Central memory CD4-positive, alpha-beta T cell (primary cell): ENCODE results near the gene TOMM22.

Source experiments
- DNase-seq: peaks from one replicate; pipeline ENCODE4 v3.0.0; 2022

Gene TOMM22

DNA sequence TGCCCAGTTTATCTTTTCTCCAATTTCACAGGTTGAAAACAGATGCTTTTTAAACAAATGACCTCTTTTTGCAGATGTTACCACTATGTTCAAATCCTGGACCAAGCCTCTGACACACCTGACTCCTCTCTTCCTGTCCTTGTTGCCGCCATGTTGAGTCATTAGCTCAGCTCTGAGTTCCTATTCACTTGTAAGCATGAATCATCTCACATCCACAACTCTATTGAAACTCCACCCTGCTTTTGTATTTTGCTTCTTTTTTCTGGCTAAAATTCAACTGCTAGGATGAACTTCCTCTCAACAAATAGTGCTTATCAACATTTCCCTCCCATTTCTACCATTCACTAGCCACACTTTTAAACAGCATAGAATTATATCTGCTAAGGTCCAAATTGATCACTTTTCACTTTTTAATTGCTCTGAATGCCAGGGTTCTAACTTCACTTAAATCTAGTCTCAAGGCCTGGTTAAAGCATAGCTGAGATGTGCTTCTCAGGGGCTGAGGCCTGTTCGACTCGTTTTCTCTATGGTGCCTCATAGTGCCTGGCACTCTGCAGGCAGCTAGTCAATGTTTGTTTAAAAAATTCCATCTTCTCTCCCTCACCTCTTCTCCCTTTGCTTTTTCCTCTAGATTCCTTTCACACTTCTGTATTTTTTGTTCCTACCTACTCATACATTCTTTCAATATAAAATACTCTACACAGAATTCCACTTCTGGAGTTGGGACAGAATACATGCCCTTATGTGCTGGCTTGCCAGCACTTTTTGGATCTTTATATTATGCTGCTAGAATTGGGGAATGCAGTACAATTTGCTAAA, 15.1 kb downstream of the TOMM22 start:
- peak; percentile 15 for DNase-seq

DNA sequence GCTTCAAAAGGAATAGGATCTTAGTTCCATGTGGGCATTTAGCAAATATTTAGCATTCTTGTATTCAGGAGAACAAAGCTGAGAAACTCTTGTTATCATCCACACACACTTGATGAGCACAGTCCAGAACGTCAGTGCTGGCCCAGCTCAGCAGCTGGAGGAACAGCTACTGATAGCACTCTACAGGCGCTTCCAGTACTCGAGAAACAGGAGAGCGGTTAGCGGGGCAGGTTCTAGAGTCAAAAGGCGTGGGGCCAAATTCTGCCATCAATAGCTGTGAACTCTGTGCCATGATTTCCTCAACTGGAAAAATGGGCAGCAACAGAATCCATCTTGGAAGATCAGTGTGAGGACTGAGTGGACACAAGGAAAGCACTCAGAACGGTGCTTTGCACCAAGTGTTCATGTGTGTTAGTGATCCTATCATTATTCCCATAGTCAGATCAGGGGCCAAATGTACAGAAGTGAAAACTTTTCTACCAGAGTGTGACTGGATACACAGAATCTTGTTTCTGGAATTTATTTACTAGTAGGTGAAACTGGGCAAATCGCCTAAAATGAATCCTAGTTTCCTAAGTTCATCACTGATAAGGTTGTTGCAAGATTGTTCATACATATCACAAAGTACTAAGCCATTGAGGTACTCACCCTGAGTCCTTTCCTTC, 15.8 kb downstream of the TOMM22 start:
- no peak for DNase-seq

- DNase-seq = no peak
These were observed 16.8 kb downstream of the TOMM22 start for GRCh38 chr22:38698407-38699094.

GRCh38 chr22:38699143-38699542, 17.4 kb downstream of the TOMM22 start:
- no peak for DNase-seq

- DNase-seq = no peak
These were observed 18.0 kb downstream of the TOMM22 start for GRCh38 chr22:38699784-38700183.

DNA sequence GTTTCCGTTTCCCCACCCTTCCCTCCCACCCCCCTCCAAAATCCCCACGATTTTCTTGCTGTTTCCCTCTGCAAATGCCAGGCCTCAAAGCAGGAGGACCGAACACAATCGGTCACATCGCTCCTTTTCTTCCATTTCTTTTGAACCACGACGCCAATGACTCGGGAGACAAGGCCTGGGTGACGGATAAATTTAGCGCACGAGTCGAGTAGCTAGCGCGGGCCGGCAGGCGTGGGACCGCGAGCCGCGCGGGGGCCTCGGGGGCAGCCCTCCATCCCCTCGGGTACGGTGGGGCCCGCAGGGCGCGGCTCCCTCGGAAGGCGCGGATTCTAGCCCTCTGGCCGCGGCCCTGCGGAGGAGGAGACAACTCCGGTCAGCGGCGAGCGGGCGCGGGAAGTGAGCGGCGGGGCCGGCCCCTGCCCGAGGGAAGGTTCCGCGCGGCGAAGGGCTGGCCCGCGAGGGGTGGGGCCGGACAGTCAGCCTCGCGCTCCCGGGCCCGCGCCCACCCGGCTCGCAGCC, 18.6 kb downstream of the TOMM22 start:
- DNase-seq = no peak

DNA sequence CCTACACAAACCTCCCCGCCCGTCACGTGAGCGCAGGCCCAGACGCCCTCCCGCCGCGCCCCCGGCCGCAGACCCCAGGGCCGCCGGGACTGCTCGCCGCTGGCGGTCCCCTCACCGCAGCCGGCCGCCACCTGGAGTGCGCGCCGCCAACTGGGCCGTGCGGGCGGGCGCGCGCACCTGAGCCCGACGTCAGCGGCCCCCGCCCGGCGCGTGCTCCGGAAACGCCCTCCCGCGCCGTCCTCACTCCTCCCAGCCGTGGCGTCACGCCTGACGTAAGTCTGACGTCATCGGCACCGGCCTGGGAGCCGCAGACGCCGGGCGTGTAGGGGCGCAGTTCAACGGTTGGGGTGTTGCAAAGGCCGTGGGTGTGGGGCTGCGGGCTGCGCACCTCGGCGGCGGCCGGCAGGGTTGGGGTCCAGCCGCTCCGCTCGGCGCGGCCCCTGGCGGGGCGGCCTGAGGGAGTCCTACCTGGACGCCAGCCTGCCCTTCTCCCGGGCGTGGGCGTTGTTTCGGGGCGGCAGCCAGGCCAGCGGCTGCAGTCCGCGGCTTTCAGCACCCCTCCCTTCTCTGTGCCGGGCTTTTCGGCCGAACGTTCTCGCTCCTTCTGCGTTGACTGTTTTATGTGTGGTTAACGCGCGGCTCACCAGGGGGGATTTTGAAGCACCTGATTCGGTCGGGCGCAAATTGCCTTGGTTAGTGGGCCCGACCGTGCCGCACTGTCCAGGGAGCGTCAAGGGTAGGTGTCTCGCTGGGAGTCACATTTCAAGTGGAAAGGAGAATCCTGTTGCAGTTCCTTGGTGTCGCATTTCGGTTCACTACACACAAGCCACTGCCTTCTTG, 19.3 kb downstream of the TOMM22 start, which contains the start of gene JOSD1:
Gene JOSD1, minus strand, starts transcription at position 155 of the 840 bp plus-strand sequence. CDS start 956 bp downstream, outside the sequence.
- peak; percentile 99 for DNase-seq

- DNase-seq = no peak
These were observed 23.0 kb downstream of the TOMM22 start for GRCh38 chr22:38704654-38705234.

DNA sequence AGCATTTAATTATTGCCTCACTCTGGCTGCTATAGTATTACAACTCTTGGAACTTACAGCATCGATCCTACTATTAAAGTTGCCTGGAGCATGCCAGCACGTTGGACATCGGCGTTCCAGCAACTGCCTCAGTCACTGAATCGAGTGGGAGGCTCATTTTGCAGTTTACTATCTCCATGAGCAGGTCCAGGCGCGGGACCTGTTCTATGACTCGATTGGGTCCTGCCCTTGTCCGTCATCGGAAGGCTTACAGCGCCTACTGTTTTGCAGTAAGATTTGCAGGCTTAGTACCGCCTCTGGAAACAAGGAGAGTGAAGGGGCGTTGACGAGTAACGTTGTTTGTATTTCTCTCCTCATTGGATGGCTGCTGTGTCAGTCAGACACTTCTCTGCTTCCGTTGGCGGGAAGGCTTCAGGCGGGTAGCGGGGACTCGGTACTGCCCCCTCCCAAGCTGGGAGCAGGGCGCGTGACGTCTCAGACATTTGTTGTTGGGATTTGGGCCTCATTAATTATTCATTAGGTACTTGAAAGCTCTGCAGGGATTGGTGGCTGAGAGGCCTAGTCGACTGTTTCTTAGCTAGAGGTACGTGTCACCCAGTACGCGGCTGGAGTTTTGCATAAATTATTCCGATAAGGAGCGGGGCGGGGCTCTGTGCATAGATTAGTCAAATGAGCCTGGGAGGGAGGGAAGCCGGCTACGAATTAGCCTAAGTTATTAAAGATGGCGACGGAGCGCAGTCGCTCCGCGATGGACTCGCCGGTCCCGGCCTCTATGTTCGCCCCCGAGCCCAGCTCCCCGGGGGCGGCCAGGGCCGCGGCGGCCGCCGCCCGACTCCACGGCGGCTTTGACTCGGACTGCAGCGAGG, 23.7 kb downstream of the TOMM22 start, which contains the start of gene GTPBP1:
Gene GTPBP1, plus strand, starts transcription at position 710 of the 866 bp plus-strand sequence. Its CDS starts 12 bp downstream, at position 722.
- peak; percentile 99 for DNase-seq

DNA sequence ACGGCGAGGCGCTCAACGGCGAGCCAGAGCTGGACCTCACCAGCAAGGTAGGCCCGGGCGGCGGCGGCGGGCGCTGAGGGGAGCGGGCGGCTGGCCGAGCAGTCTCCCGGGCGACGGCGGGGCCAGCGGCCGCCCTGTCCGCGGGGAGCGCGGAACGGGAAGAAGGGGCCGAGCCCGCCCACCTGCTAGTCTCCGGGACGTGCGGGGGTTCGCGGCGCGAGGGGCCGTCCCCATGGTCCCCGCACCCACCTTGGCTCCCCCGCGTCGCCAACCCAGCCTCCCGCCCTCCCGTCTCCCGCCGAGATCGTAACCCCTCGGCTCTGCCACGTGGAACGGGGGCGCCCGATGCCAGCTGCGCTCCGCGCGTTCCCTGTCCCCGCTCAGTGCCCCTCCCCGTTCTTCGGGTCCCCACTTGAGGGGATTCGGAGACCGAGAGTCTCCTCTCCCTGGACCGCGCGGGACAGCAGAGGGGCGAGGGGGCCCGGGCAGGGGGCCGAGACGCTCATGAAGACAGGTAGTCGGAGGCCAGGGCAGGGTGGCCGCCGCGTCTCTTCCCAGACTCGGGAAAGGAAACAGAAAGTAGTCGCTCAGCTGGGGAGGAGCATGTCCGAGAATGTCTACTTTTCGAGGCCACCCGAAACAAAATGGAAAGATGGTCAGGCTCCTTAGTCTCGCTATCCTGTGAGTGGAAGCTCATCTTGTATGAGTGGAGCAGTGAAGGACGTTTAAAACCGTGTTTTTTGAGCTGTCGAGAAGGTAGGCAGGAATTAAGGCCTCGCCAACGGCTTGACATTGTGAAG, 24.5 kb downstream of the TOMM22 start:
- DNase-seq = peak; percentile 27

GRCh38 chr22:38706901-38707195, 25.1 kb downstream of the TOMM22 start:
- no peak for DNase-seq

GRCh38 chr22:38707346-38707745, 25.6 kb downstream of the TOMM22 start:
- DNase-seq = no peak

GRCh38 chr22:38707984-38708383, 26.2 kb downstream of the TOMM22 start:
- DNase-seq = no peak

DNA sequence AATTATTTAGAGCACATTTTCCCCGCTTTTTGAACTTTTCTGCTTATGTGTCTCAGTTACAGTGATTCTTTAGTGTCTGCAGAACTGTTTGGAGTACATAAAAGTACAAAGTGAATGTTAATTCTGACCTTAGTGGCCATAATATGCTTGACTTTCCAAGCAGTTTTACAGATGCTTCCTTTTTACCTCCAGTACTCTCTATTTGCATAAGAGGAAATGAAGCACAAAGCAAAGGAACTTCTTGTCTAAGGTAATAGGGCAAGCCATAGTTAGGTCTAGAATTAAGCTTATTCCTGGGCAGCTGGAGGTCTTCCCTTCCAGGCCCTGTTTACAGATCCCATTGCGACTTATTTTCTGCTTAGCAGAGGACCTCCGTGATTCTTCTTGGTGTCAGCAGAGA, 27.5 kb downstream of the TOMM22 start:
- no peak for DNase-seq

GRCh38 chr22:38710351-38710750, 28.6 kb downstream of the TOMM22 start:
- no peak for DNase-seq

DNA sequence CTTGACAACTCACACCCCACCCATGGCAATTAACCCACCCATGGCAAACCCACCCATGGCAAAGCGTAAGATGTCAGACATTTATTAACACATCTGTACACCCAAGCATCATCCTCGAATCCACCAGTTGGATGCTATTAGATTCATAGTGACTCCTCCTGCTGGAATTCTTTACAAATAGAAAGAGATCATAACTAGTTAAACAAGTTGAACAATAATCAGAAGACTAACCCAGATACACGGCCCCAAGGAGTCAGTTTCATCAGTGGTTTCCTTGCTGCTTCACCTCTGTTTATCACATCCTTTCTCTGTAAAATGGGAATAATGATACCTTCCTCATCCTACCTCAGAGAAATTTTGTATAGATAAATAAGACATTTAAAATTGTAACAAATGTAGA, 29.1 kb downstream of the TOMM22 start:
- DNase-seq = no peak

DNA sequence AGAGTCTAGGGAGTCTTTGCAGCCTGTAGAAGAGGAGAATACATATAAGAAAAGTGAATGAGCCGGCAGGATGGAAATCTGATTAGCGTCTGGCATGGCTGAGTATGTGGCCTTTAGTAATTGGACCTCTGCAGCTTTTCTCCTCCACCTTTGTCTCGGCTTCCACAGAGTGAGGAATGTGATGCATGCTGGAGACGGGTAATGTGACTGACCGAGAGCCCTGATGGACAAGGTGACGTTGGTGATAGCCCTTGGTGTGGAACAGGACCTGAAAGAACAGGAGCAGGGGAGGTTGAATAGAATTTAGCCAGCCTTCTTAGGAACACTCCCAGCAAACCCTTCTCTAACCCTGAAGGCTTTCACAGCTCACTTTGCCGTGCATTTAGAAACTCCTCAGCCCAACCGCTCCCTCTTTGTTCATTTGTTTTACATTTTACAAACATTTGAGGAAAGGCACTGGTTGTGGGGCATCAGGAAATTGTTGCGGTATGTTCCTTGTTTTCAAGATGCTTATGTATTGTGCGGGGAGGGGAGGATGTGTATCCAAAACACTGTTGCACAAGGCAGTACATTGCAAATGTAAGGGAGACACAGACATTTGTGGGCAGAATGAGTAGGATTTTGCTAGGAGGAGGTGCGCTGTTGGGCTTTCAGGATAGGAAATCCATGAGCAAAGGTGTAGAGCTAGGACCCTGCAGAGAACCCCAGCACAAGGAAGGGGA, 30.9 kb downstream of the TOMM22 start:
- DNase-seq = no peak

- no peak for DNase-seq
These were observed 32.2 kb downstream of the TOMM22 start for GRCh38 chr22:38713921-38714320.

DNA sequence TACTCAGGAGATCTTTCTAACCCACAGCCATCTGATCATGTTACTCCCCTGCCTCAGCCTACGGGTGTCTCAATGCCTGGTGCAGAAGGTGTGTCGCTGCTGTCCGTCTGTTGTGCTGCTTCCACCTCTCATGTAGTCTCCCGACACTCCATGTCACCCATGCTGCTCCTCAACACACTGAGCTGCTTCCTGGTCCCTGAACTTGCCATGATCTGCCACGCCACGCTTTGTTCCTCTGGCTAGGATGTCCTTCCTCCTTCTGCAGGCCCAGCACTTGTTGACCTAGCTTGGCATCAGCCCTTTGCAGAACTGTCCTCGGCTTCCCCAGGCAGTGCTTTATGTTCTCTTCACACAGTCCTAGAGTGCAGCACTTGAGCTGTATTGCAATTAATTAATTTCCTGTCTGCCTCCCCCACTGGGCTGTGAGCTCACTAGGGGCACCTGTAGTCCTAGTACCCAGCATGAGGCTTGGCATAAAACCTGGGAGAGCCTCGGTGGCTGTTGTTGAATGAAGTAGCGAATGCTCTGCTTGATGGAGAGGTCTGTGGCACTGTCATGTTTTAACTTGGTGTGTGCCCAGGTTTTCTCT, 33.5 kb downstream of the TOMM22 start:
- no peak for DNase-seq
